Activated CD4-positive, alpha-beta T cell treated with anti-CD3 and anti-CD28 coated beads, Interleukin-2, amount 50 U/mL, for 1 hour (primary cell): Measurements from ENCODE around the gene COMMD3.

Experiments used
- DNase-seq: peaks from one replicate; pipeline ENCODE4 v3.0.0-alpha.2; 2020

Gene COMMD3

DNA sequence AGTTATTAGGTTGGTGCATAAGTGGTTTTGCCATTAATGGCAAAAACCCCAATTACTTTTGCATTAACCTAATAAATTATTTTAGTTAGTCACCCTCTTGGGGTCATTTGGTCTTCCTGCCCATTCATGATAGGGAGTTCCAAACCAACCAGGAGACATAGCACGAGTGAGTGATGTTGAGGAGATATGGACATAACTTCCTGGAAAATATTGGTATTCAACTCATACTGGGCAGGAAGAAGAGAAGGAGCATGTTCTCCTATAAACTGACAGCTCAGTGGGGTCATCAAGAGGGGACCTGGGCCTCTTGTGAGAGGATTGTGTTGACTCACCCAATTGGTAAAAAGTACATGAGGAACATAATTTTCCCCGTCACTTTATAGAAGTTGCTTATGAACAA, 52.8 kb downstream of the COMMD3 start:
- DNase-seq = no peak

DNA sequence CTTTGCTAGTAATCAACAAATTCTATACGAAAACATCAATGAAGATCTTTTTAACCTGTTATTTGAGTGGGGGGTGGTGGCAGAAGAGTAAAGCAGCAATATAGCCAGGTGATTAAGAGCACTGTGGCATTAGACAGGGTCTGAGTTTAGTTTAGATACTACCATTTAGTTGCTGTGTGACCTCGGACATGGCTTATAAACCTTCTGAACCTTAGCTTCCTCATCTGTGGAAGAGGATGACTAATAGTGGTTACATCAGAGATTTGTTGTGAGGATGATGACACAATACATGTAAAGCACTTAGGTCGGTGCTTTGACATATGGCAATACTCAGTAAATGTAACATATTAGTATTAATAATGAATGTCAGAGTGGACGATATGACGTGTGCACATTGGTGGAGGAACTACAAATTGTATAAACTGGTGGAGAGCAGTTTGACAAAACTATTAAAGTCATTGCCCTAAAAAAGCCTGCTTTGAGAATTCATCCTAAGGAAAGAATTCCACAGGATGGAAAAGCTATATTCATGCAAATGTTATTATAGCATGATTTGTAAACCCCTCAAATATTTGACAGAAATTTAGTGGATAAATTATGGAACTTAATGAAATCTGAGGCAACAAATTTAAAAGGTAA, 53.4 kb downstream of the COMMD3 start:
- no peak for DNase-seq
